IPS-15b (cell line): ENCODE results near the gene SMAD6.

ENCODE experiments used
- H3K27me3 ChIP-seq: one replicate; pipeline ENCODE4 v1.6.1; 2013; ENCODE audit warnings: low read length; ENCODE audit not compliant: control insufficient read depth, insufficient read depth
- H3K36me3 ChIP-seq: one replicate; pipeline ENCODE4 v1.6.1; 2013; ENCODE audit warnings: low read length; ENCODE audit not compliant: control insufficient read depth, insufficient read depth
- H3K4me1 ChIP-seq: one replicate; pipeline ENCODE4 v1.6.1; 2013; ENCODE audit warnings: mild to moderate bottlenecking, low read length; ENCODE audit not compliant: control insufficient read depth, insufficient read depth
- H3K4me3 ChIP-seq: one replicate; pipeline ENCODE4 v1.5.1; 2013; ENCODE audit warnings: low read depth, low read length
- H3K9ac ChIP-seq: one replicate; pipeline ENCODE4 v1.6.1; 2013; ENCODE audit warnings: low read depth, mild to moderate bottlenecking, low read length
- H3K9me3 ChIP-seq: one replicate; pipeline ENCODE4 v1.6.1; 2013; ENCODE audit warnings: mild to moderate bottlenecking, low read length; ENCODE audit not compliant: control insufficient read depth, insufficient read depth

Gene SMAD6

DNA sequence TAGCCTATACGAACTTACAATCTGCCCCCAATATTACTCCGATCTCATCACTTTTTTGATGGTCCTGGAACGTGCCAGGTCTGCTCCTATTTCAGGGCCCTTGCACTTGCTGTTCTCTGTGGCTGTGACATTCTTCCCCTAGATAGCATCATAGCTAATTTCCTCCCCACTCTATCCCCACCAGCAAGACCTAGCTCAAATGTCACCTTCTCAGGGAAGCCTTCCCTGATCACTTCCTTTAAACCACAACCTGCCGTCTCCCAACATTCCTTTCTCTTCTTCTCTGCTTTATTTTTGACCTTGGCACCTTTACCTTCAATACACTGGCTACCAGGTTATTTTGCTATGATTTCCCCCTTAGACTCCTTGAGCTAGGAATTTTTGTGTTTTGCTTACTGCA lies 5.3 kb upstream of the SMAD6 start:
- no peaks in the 10 kb centered on the region for H3K9me3 ChIP-seq
- H3K36me3 ChIP-seq = no peaks in the 10 kb centered on the region
- H3K4me1 ChIP-seq = peaks cover 3% of the 10 kb centered on the region
- H3K27me3 ChIP-seq = peaks cover 9% of the 10 kb centered on the region
- H3K9ac ChIP-seq = no peak overlapping the region
- no peak overlapping the region for H3K4me3 ChIP-seq

DNA sequence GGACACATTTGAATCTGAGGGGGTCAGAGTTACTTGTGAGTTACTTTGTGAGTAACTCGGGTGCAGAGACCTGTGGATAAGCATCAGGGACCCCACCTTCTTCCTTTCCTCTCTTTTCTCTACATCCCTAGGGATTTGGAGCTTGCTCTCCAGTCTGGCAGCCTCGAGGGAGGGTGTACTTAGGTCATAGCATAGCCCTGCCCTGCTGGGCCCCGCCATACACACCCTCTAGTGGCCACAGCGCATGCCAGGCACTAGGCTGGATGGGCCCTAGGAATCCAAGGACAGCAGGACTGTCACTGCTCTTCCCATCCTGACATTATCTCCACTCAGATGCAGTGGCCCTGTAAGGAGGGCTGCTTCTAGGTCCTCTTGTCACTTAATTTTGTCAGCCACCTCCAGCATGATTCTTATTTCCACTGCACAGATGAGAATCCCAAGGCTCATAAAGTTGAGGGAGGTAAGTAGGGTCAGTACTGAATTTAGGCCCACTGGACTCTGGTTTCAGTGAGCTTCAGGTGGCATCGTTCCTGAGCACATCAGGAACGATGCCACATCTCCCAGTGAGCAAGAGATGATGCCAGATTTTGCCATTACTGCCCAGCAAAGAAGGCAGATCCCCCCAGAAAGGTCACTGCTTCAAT lies 3.6 kb upstream of the SMAD6 start:
- Histone ChIP-seq H3K36me3 (no peaks in the 10 kb centered on the region), H3K4me3 (no peak overlapping the region), H3K9ac (no peak overlapping the region), H3K27me3 (peaks cover 9% of the 10 kb centered on the region), H3K4me1 (peaks cover 3% of the 10 kb centered on the region), H3K9me3 (no peaks in the 10 kb centered on the region)

DNA sequence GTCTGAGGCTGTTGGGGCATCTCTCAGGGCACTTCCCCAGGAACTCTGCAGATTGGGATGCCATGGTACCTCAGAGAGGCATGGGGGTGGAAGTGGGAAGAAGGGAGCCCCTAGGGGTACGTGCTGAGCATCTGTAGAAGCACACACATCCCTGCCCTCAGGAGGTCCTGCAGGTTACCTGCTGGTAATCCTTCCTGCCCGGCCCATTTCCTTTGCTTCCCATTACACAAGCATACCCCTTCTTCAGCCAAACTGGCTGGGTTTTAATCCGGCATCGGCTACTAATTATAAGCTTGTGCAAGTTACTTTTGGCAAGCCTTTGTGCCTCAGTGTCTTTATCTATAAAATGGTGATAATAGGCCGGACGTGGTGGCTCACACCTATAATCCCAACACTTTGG lies 3.1 kb upstream of the SMAD6 start:
- Histone ChIP-seq H3K4me3 (no peak overlapping the region), H3K9ac (no peak overlapping the region), H3K4me1 (peaks cover 3% of the 10 kb centered on the region), H3K27me3 (peaks cover 10% of the 10 kb centered on the region), H3K36me3 (no peaks in the 10 kb centered on the region), H3K9me3 (no peaks in the 10 kb centered on the region)

GRCh38 chr15:66700412-66700801 lies 1.6 kb upstream of the SMAD6 start:
- Histone ChIP-seq H3K9ac (no peak overlapping the region), H3K27me3 (peaks cover 25% of the 10 kb centered on the region), H3K4me3 (peak overlapping the region; percentile 79), H3K9me3 (no peaks in the 10 kb centered on the region), H3K4me1 (peaks cover 5% of the 10 kb centered on the region), H3K36me3 (no peaks in the 10 kb centered on the region)

DNA sequence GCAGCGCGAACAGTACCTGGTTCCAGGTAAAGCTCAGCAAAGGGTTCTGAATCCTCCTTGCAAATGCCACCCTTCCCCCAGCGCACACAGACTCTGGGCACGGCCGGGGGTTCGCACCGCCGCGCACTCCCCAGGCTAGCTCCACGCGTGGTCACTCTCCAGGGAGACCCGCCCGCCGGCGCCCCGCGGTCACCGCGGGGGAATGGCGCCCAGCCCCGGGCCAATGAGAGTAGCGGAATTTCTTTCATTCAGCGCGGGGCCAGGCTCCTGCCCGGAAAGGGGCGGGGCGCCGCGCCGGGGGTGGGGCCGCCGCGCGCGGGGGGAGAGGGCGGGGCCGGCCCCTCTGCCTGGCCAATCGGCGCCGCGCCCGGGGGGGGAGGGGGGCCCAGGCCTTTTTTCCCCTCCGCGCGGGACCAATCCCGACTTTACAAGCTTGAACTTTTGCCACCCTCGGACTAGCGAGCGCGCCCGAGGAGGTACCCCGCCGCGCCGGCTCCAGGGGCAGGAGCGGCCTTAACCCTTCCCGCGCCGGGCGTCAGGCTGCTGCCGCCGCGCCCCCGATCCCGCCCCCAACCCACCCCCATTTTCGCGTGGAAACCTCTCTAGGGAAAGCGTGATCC lies 1.1 kb upstream of the SMAD6 start:
- peaks cover 5% of the 10 kb centered on the region for H3K4me1 ChIP-seq

GRCh38 chr15:66701422-66702034 lies 508 bp upstream of the SMAD6 start:
- Histone ChIP-seq H3K27me3 (peaks cover 27% of the 10 kb centered on the region), H3K9me3 (no peaks in the 10 kb centered on the region), H3K36me3 (no peaks in the 10 kb centered on the region), H3K4me3 (peak overlapping the region; percentile 90), H3K4me1 (peaks cover 5% of the 10 kb centered on the region), H3K9ac (no peak overlapping the region)

More for the DNA sequence above, 1.1 kb upstream of the SMAD6 start:
- Histone ChIP-seq H3K27me3 (peaks cover 27% of the 10 kb centered on the region), H3K9me3 (no peaks in the 10 kb centered on the region), H3K9ac (no peak overlapping the region), H3K4me3 (peak overlapping the region; percentile 90), H3K36me3 (no peaks in the 10 kb centered on the region)

- Histone ChIP-seq H3K9ac (peak overlapping the region; percentile 60), H3K9me3 (no peaks in the 10 kb centered on the region), H3K4me1 (peaks cover 12% of the 10 kb centered on the region), H3K4me3 (peak overlapping the region; percentile 64), H3K36me3 (no peaks in the 10 kb centered on the region), H3K27me3 (peaks cover 27% of the 10 kb centered on the region)
Measured at GRCh38 chr15:66702787-66703539, 927 bp downstream of the SMAD6 start.

DNA sequence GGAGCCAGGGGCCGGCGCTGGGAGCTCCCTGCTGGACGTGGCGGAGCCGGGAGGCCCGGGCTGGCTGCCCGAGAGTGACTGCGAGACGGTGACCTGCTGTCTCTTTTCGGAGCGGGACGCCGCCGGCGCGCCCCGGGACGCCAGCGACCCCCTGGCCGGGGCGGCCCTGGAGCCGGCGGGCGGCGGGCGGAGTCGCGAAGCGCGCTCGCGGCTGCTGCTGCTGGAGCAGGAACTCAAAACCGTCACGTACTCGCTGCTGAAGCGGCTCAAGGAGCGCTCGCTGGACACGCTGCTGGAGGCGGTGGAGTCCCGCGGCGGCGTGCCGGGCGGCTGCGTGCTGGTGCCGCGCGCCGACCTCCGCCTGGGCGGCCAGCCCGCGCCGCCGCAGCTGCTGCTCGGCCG lies 1.5 kb downstream of the SMAD6 start:
- Histone ChIP-seq H3K4me1 (peaks cover 12% of the 10 kb centered on the region), H3K27me3 (peaks cover 27% of the 10 kb centered on the region), H3K9me3 (no peaks in the 10 kb centered on the region), H3K36me3 (no peaks in the 10 kb centered on the region), H3K4me3 (peak overlapping the region; percentile 64), H3K9ac (no peak overlapping the region)

GRCh38 chr15:66704019-66704802 lies 2.2 kb downstream of the SMAD6 start:
- Histone ChIP-seq H3K4me3 (peak overlapping the region; percentile 64), H3K36me3 (no peaks in the 10 kb centered on the region), H3K9me3 (no peaks in the 10 kb centered on the region), H3K4me1 (peaks cover 12% of the 10 kb centered on the region), H3K27me3 (peaks cover 27% of the 10 kb centered on the region), H3K9ac (no peak overlapping the region)

- Histone ChIP-seq H3K36me3 (no peaks in the 10 kb centered on the region), H3K9ac (no peak overlapping the region), H3K4me3 (peak overlapping the region; percentile 35), H3K9me3 (no peaks in the 10 kb centered on the region), H3K4me1 (peaks cover 12% of the 10 kb centered on the region), H3K27me3 (peaks cover 26% of the 10 kb centered on the region)
Measured at GRCh38 chr15:66704803-66705153, 2.7 kb downstream of the SMAD6 start.
